Panc1 (cell line): ENCODE measurements around the gene EHD4. TPM values are rescaled to one million over a fixed set of nuclear protein-coding genes. Genes with fewer than 3 reads are reported as not detected.

Experiments used
- ATAC-seq: fragments of 200-7000 bp; cut with Tn5 transposase; 2 replicates; pipeline ENCODE4 v1.9.1; 2020; ENCODE audit warnings: mild to moderate bottlenecking, moderate library complexity
- BruUV-seq: library from RNA; stranded (reverse); fragments of 400-500 nt; replicated peaks from 2 replicates; lab custom pipeline; 2021; lab: Mats Ljungman, UMichigan
- CTCF ChIA-PET: fragments of 300-600 bp; sonication (Branson Sonifier 250); formaldehyde crosslinking; loops from one replicate; lab custom pipeline; 2022; ENCODE audit warnings: antibody characterized with exemption; lab: Charles Lee
- POLR2A ChIA-PET: fragments of 300-600 bp; sonication (Branson Sonifier 250); formaldehyde crosslinking; loops from one replicate; lab custom pipeline; 2022; ENCODE audit warnings: antibody characterized with exemption; lab: Charles Lee
- DNase-seq: peaks from one replicate; pipeline ENCODE4 v3.0.0-alpha.2; 2010; ENCODE audit warnings: low read depth, low spot score
- H3K27ac ChIP-seq: 2 replicates; pipeline ENCODE4 v1.5.1; 2011; ENCODE audit warnings: mild to moderate bottlenecking, low read length, inconsistent platforms
- H3K27me3 ChIP-seq: fragments of 200-500 bp; sonication (Bioruptor generic); 2 replicates; pipeline ENCODE4 v1.6.0; 2014; ENCODE audit warnings: low read length, inconsistent platforms; ENCODE audit not compliant: control insufficient read depth, insufficient read depth
- H3K36me3 ChIP-seq: fragments of 200-500 bp; sonication (Bioruptor generic); 2 replicates; pipeline ENCODE4 v1.5.1; 2014; ENCODE audit warnings: inconsistent platforms, mild to moderate bottlenecking, low read length, moderate library complexity; ENCODE audit not compliant: control insufficient read depth, insufficient read depth
- H3K4me1 ChIP-seq: 2 replicates; pipeline ENCODE4 v1.5.1; 2011; ENCODE audit warnings: inconsistent platforms, mild to moderate bottlenecking, low read length, moderate library complexity; ENCODE audit not compliant: control insufficient read depth, insufficient read depth
- H3K4me3 ChIP-seq, 2 experiments: 2 replicates each; pipeline ENCODE4 v1.5.1; 2011 to 2012; ENCODE audit warnings: low read depth in 2 of 2, low read length in 2 of 2, mild to moderate bottlenecking in 2 of 2, inconsistent platforms in 1 of 2, moderate library complexity in 1 of 2
- H3K9me3 ChIP-seq: fragments of 200-500 bp; sonication (Bioruptor generic); 2 replicates; pipeline ENCODE4 v1.5.1; 2014; ENCODE audit warnings: low read depth, mild to moderate bottlenecking, inconsistent platforms, low read length, moderate library complexity; ENCODE audit not compliant: control insufficient read depth, insufficient read depth
- CTCF ChIP-seq: fragments of 450-650 bp; IDR thresholded peaks from 2 replicates; pipeline ENCODE4 v1.5.1; 2017; ENCODE audit warnings: mild to moderate bottlenecking
- POLR2AphosphoS5 ChIP-seq: IDR thresholded peaks from 2 replicates; pipeline ENCODE4 v1.6.1; 2012; ENCODE audit warnings: mild to moderate bottlenecking, low read depth, low read length, moderate library complexity
- REST ChIP-seq, 2 experiments: IDR thresholded peaks; 2 replicates each; pipeline ENCODE4 v1.6.1; 2011 to 2012; ENCODE audit warnings: low read depth in 2 of 2, control low read depth in 1 of 2, low read length in 1 of 2, mild to moderate bottlenecking in 1 of 2, moderate library complexity in 1 of 2; ENCODE audit not compliant: insufficient read depth in 1 of 2
- SIN3A ChIP-seq: IDR thresholded peaks from 2 replicates; pipeline ENCODE4 v1.6.1; 2012; ENCODE audit warnings: low read depth, mild to moderate bottlenecking, low read length, moderate library complexity, borderline replicate concordance; ENCODE audit not compliant: insufficient read depth
- TCF7L2 ChIP-seq: IDR thresholded peaks from 2 replicates; pipeline ENCODE4 v1.6.1; 2011; ENCODE audit warnings: mild to moderate bottlenecking, low read depth, low read length, inconsistent platforms
- in situ Hi-C: cut with HindIII; loops from 2 replicates; pipeline ENCODE4 v1.10.0; 2016; ENCODE audit warnings: low sequenced_read_pairs, low pct_unique_long_range_greater_than_20kb
- intact Hi-C: fragments of 100-400 bp; cut with micrococcal nuclease; formaldehyde crosslinking; loops from one replicate; pipeline ENCODE4 v1.10.0; 2022; ENCODE audit not compliant: unreplicated experiment
- total RNA-seq: library from RNA; stranded (reverse); gene quantifications from one replicate; pipeline ENCODE4 v1.2.1, GENCODE V29; 2021; ENCODE audit not compliant: unreplicated experiment

The EHD4 gene
- total RNA-seq, 1 experiment from 2014 or later: 43.2 TPM

- in situ Hi-C loops (no loop called here), intact Hi-C loops (no loop called here)
- ChIA-PET POLR2A (no interaction called here), CTCF (no interaction called here)
- ATAC-seq (no peak), DNase-seq (no peak)
- no peaks in the 10 kb centered on the region for H3K36me3 ChIP-seq
- H3K4me3 ChIP-seq: no peak overlapping the region
- no peaks in the 10 kb centered on the region for H3K9me3 ChIP-seq
- no peak for TF ChIP-seq POLR2AphosphoS5
- no peak for TF ChIP-seq TCF7L2
- TF ChIP-seq SIN3A: no peak
- TF ChIP-seq REST (IDR thresholded peaks at IDR 0.05; ENCODE audit: insufficient read depth in 1 of 2, low read depth in 2 of 2, low read length in 1 of 2): no peak
- TF ChIP-seq CTCF: no peak
- TSS peak; percentile 20 for BruUV-seq
- no peaks in the 10 kb centered on the region for H3K27me3 ChIP-seq
- H3K4me1 ChIP-seq: peaks cover 5% of the 10 kb centered on the region
- no peak overlapping the region for H3K27ac ChIP-seq
Observed at GRCh38 chr15:41915255-41915994, 56.9 kb downstream of the EHD4 start.

GRCh38 chr15:41914411-41914810 is 57.9 kb downstream of the EHD4 start:
- no peak for ATAC-seq
- intact Hi-C loops (no loop called here), in situ Hi-C loops (no loop called here)
- ChIA-PET CTCF (no interaction called here), POLR2A (no interaction called here)
- BruUV-seq: no TSS peak
- H3K27me3 ChIP-seq: no peaks in the 10 kb centered on the region
- no peak overlapping the region for H3K27ac ChIP-seq
- DNase-seq: no peak
- no peak for TF ChIP-seq TCF7L2
- H3K9me3 ChIP-seq: no peaks in the 10 kb centered on the region
- H3K4me3 ChIP-seq: no peak overlapping the region
- no peaks in the 10 kb centered on the region for H3K36me3 ChIP-seq
- H3K4me1 ChIP-seq: no peaks in the 10 kb centered on the region; the same call in 1 of the 2 replicates

DNA sequence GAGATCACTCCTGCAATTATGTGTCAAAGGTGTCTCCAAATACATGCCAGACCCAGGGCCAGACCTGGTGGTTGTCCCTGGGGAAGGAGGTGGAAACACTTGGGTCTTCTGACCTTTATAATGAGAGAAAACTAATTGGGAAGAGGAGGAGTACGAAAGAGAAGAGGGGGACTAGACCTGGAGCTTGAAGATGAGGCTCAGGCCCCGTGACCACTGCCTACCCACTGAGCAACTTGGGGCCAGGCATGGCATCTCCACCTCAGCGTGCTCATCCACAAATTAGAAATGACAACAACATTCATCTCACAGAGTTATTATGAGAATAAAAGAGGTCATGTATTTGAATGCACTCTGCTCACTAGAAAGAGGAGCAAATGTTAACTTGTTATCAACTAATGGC is 59.1 kb downstream of the EHD4 start:
- Histone ChIP-seq H3K9me3 (no peaks in the 10 kb centered on the region), H3K27ac (no peak overlapping the region), H3K36me3 (no peaks in the 10 kb centered on the region), H3K4me3 (no peak overlapping the region), H3K4me1 (no peaks in the 10 kb centered on the region), H3K27me3 (no peaks in the 10 kb centered on the region)
- ChIA-PET POLR2A (no interaction called here), CTCF (no interaction called here)
- intact Hi-C loops: no loop called here
- no TSS peak for BruUV-seq
- in situ Hi-C loops: no loop called here
- TF ChIP-seq REST (IDR thresholded peaks at IDR 0.05; ENCODE audit: insufficient read depth in 1 of 2, low read depth in 2 of 2, low read length in 1 of 2): no peak
- no peak for TF ChIP-seq CTCF
- TF ChIP-seq TCF7L2: no peak
- no peak for TF ChIP-seq POLR2AphosphoS5
- no peak for TF ChIP-seq SIN3A
- DNase-seq (no peak), ATAC-seq (no peak)
